GM10847 (cell line): ENCODE measurements around the gene A2ML1.

ENCODE experiments used
- POLR2A ChIP-seq: IDR thresholded peaks from 2 replicates; pipeline ENCODE4 v1.6.1; 2011; ENCODE audit not compliant: insufficient read length; ENCODE audit errors: extremely low read depth

A2ML1 gene

GRCh38 chr12:8822298-8822697 lies at the start of gene A2ML1:
A2ML1 (plus strand) TSS chr12:8822621; CDS start chr12:8822652, 31 bp downstream.
- TF ChIP-seq POLR2A, result no peak

GRCh38 chr12:8773461-8773860 lies 49.0 kb upstream of the A2ML1 start:
- TF ChIP-seq POLR2A, result no peak

GRCh38 chr12:8779281-8779680 lies 43.1 kb upstream of the A2ML1 start:
- TF ChIP-seq POLR2A, result no peak

GRCh38 chr12:8779862-8780261 lies 42.6 kb upstream of the A2ML1 start:
- TF ChIP-seq POLR2A, result no peak

GRCh38 chr12:8780389-8780788 lies 42.0 kb upstream of the A2ML1 start:
- TF ChIP-seq POLR2A, result no peak

- TF ChIP-seq POLR2A, result no peak
Observed at GRCh38 chr12:8781381-8782127, 40.9 kb upstream of the A2ML1 start.

- TF ChIP-seq POLR2A, result no peak
Observed at GRCh38 chr12:8784290-8784888, 38.0 kb upstream of the A2ML1 start.

- no peak for TF ChIP-seq POLR2A
Observed at GRCh38 chr12:8785499-8785898, 36.9 kb upstream of the A2ML1 start.

GRCh38 chr12:8796831-8797626 lies 25.4 kb upstream of the A2ML1 start:
- TF ChIP-seq POLR2A, result no peak

- TF ChIP-seq POLR2A, result no peak
Observed at GRCh38 chr12:8813572-8814357, 8.7 kb upstream of the A2ML1 start.

- no peak for TF ChIP-seq POLR2A
Observed at GRCh38 chr12:8816448-8817050, 5.9 kb upstream of the A2ML1 start.

GRCh38 chr12:8817856-8818255 lies 4.6 kb upstream of the A2ML1 start:
- TF ChIP-seq POLR2A, result no peak

GRCh38 chr12:8818526-8818925 lies 3.9 kb upstream of the A2ML1 start:
- no peak for TF ChIP-seq POLR2A

GRCh38 chr12:8819666-8819980 lies 2.8 kb upstream of the A2ML1 start:
- no peak for TF ChIP-seq POLR2A

GRCh38 chr12:8821591-8821990 lies 830 bp upstream of the A2ML1 start:
- TF ChIP-seq POLR2A, result no peak
